HCT116 (cell line): ENCODE data around the gene POU2F3. TPM values are rescaled to one million over a fixed set of nuclear protein-coding genes. Genes with fewer than 3 reads are reported as not detected.

Source experiments
- ATAC-seq: fragments of 200-7000 bp; cut with Tn5 transposase; 2 replicates; pipeline ENCODE4 v1.9.1; 2020; ENCODE audit warnings: mild to moderate bottlenecking, moderate library complexity
- BruUV-seq: library from RNA; stranded (reverse); fragments of 400-500 nt; replicated peaks from 2 replicates; lab custom pipeline; 2021; lab: Mats Ljungman, UMichigan
- CTCF ChIA-PET: fragments of 300-600 bp; sonication (Branson Sonifier 250); formaldehyde crosslinking; loops from one replicate; lab custom pipeline; 2021; ENCODE audit warnings: antibody characterized with exemption; lab: Charles Lee
- POLR2A ChIA-PET: fragments of 300-600, 350-600 bp; sonication (Branson Sonifier 250); formaldehyde crosslinking; loops from one replicate; lab custom pipeline; 2021; ENCODE audit warnings: antibody characterized with exemption; lab: Charles Lee
- RAD21 ChIA-PET, 2 experiments: fragments of 300-600 bp; sonication (Branson Sonifier 250); formaldehyde crosslinking; loops; one replicate each; lab custom pipeline; 2023; ENCODE audit warnings: low total read pairs in 2 of 2; ENCODE audit not compliant: uncharacterized antibody in 2 of 2, unreplicated experiment in 2 of 2, low non-redundant PET in 1 of 2; lab: Charles Lee
- DNase-seq: peaks from one replicate; pipeline ENCODE4 v3.0.0-alpha.2; 2010; ENCODE audit warnings: low read depth, low spot score
- H2AFZ ChIP-seq: fragments of 200-600 bp; shearing (Covaris generic), sonication (generic); 2 replicates; pipeline ENCODE4 v1.6.1; 2017; ENCODE audit warnings: low read depth, mixed run types, mixed read lengths, antibody characterized with exemption, low read length; ENCODE audit not compliant: poor library complexity, severe bottlenecking
- H3K27ac ChIP-seq: 2 replicates; pipeline ENCODE4 v1.5.1; 2012; ENCODE audit warnings: low read depth, low read length
- H3K27me3 ChIP-seq: fragments of 200-600 bp; sonication (generic); 2 replicates; pipeline ENCODE4 v1.6.1; 2016; ENCODE audit warnings: mixed run types, low read length, mixed read lengths; ENCODE audit not compliant: insufficient read depth
- H3K36me3 ChIP-seq, 2 experiments: fragments of 200-500 bp in 1 of 2; fragments of 200-600 bp in 1 of 2; sonication (Bioruptor generic) in 1 of 2; sonication (generic) in 1 of 2; 2 replicates each; pipeline versions ENCODE4 v1.5.1 to v1.6.1; 2014 to 2016; ENCODE audit warnings: low read length in 2 of 2, inconsistent platforms in 1 of 2, mixed read lengths in 1 of 2, mixed run types in 1 of 2; ENCODE audit not compliant: insufficient read depth in 2 of 2, control insufficient read depth in 1 of 2
- H3K4me1 ChIP-seq, 2 experiments: fragments of 200-600 bp in 1 of 2; sonication (generic) in 1 of 2; 2 replicates each; pipeline versions ENCODE4 v1.5.1 to v1.6.1; 2012 to 2017; ENCODE audit warnings: low read length in 2 of 2, inconsistent platforms in 1 of 2, mild to moderate bottlenecking in 1 of 2, mixed read lengths in 1 of 2, mixed run types in 1 of 2, moderate library complexity in 1 of 2; ENCODE audit not compliant: insufficient read depth in 2 of 2, control insufficient read depth in 1 of 2
- H3K4me2 ChIP-seq: fragments of 200-600 bp; sonication (generic); 2 replicates; pipeline ENCODE4 v1.6.1; 2017; ENCODE audit warnings: mixed run types, low read length, mixed read lengths
- H3K4me3 ChIP-seq, 2 experiments: fragments of 200-600 bp in 1 of 2; sonication (generic) in 1 of 2; replicated peaks in 1 of 2; 2 replicates each; pipeline ENCODE4 v1.5.1; 2011 to 2016; ENCODE audit warnings: low read length in 2 of 2, control low read depth in 1 of 2, low read depth in 1 of 2, mild to moderate bottlenecking in 1 of 2, mixed read lengths in 1 of 2, mixed run types in 1 of 2
- H3K79me2 ChIP-seq: fragments of 200-600 bp; sonication (generic); 2 replicates; pipeline ENCODE4 v1.6.1; 2017; ENCODE audit warnings: mild to moderate bottlenecking, mixed run types, low read length, moderate library complexity, mixed read lengths; ENCODE audit not compliant: insufficient read depth
- H3K9ac ChIP-seq: fragments of 200-600 bp; sonication (generic); 2 replicates; pipeline ENCODE4 v1.6.1; 2016; ENCODE audit warnings: low read length, mixed read lengths
- H3K9me2 ChIP-seq: fragments of 200-600 bp; sonication (generic), shearing (Covaris generic); 2 replicates; pipeline ENCODE4 v1.6.1; 2017; ENCODE audit warnings: mixed run types, mild to moderate bottlenecking, moderate library complexity; ENCODE audit not compliant: insufficient read depth
- H3K9me3 ChIP-seq, 2 experiments: fragments of 200-500 bp in 1 of 2; fragments of 200-600 bp in 1 of 2; sonication (Bioruptor generic) in 1 of 2; sonication (generic) in 1 of 2; 2 replicates each; pipeline ENCODE4 v1.6.1; 2014 to 2017; ENCODE audit warnings: low read length in 2 of 2, mixed read lengths in 2 of 2, inconsistent platforms in 1 of 2, low read depth in 1 of 2, mild to moderate bottlenecking in 1 of 2, mixed run types in 1 of 2, moderate library complexity in 1 of 2; ENCODE audit not compliant: control insufficient read depth in 1 of 2, insufficient read depth in 1 of 2
- H4K20me1 ChIP-seq: fragments of 200-600 bp; sonication (generic), shearing (Covaris generic); 2 replicates; pipeline ENCODE4 v1.6.1; 2017; ENCODE audit warnings: mixed run types, mild to moderate bottlenecking, moderate library complexity; ENCODE audit not compliant: insufficient read depth
- CEBPB ChIP-seq: IDR thresholded peaks from 2 replicates; pipeline ENCODE4 v1.6.1; 2012; ENCODE audit warnings: low read depth
- CTCF ChIP-seq, 3 experiments: fragments of 200-600 bp in 1 of 3; sonication (generic) in 1 of 3; IDR thresholded peaks in 2 of 3; conservative IDR thresholded peaks in 1 of 3; 2 replicates each; pipeline ENCODE4 v1.5.1; 2012 to 2017; ENCODE audit warnings: low read depth in 2 of 3, low read length in 2 of 3, antibody characterized with exemption in 1 of 3, borderline replicate concordance in 1 of 3, control low read depth in 1 of 3, mild to moderate bottlenecking in 1 of 3, mixed read lengths in 1 of 3, mixed run types in 1 of 3, moderate library complexity in 1 of 3; ENCODE audit not compliant: insufficient read depth in 1 of 3
- EGR1 ChIP-seq: IDR thresholded peaks from 2 replicates; pipeline ENCODE4 v1.6.1; 2012; ENCODE audit warnings: low read depth
- ELF1 ChIP-seq: IDR thresholded peaks from 2 replicates; pipeline ENCODE4 v1.6.1; 2012; ENCODE audit warnings: low read depth, borderline replicate concordance
- EZH2 ChIP-seq: fragments of 200-600 bp; sonication (generic); IDR thresholded peaks from 2 replicates; pipeline ENCODE4 v1.6.1; 2017; ENCODE audit warnings: antibody characterized with exemption, mixed run types
- FOSL1 ChIP-seq: IDR thresholded peaks from 2 replicates; pipeline ENCODE4 v1.6.1; 2012; ENCODE audit warnings: low read depth
- JUND ChIP-seq: IDR thresholded peaks from 2 replicates; pipeline ENCODE4 v1.6.1; 2012
- MAX ChIP-seq: IDR thresholded peaks from 2 replicates; pipeline ENCODE4 v1.6.1; 2012
- POLR2A ChIP-seq: IDR thresholded peaks from 2 replicates; pipeline ENCODE4 v1.7.0; 2011; ENCODE audit warnings: borderline replicate concordance; ENCODE audit not compliant: insufficient read depth, insufficient read length; ENCODE audit errors: extremely low read depth
- POLR2AphosphoS5 ChIP-seq: IDR thresholded peaks from 2 replicates; pipeline ENCODE4 v1.6.1; 2011; ENCODE audit warnings: mild to moderate bottlenecking, low read depth, low read length, moderate library complexity
- SIN3A ChIP-seq: IDR thresholded peaks from 2 replicates; pipeline ENCODE4 v1.6.1; 2012; ENCODE audit warnings: low read depth
- SP1 ChIP-seq: IDR thresholded peaks from 2 replicates; pipeline ENCODE4 v1.6.1; 2012; ENCODE audit warnings: low read depth
- TCF7L2 ChIP-seq: IDR thresholded peaks from 2 replicates; pipeline ENCODE4 v1.7.0; 2011; ENCODE audit warnings: borderline replicate concordance, inconsistent platforms; ENCODE audit not compliant: insufficient read depth, insufficient read length; ENCODE audit errors: extremely low read depth
- YY1 ChIP-seq: IDR thresholded peaks from 2 replicates; pipeline ENCODE4 v1.6.1; 2011; ENCODE audit warnings: low read length, low read depth, moderate library complexity, mild to moderate bottlenecking; ENCODE audit not compliant: insufficient replicate concordance; ENCODE audit errors: extremely low read depth
- intact Hi-C: fragments of 100-400 bp; cut with micrococcal nuclease; formaldehyde crosslinking; loops from 2 replicates; pipeline ENCODE4 v1.10.0; 2022
- total RNA-seq: library from RNA; stranded (reverse); gene quantifications from one replicate; pipeline ENCODE4 v1.2.1, GENCODE V29; 2021; ENCODE audit not compliant: unreplicated experiment

The POU2F3 gene
- total RNA-seq, 1 experiment from 2014 or later, result 0.15 TPM

DNA sequence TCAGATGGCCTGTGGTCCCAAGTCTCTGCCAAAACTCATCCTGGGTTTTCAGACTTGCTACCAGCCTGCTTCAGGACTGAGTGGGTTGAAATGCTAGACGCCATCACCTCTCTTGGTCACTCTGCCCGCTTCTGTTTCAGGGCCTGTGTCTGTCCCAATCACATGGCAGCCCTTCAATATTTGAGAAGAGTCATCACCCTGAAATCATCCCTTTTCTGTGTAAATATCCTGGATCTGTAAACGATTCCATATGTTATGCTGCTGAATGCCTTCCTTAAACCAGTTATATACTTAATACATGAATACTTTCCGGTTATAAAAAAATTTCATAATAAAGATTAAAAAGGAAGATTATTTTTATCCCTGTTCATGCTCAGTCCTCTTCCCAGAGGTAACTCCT lies 45.3 kb downstream of the POU2F3 start:
- no peaks in the 10 kb centered on the region for H3K9me2 ChIP-seq
- H3K27me3 ChIP-seq, result 0 out of 2 replicates have a peak, but pooled peaks cover 10% of the 10 kb centered on the region
- no peak overlapping the region for H2AFZ ChIP-seq
- no peaks in the 10 kb centered on the region; a peak in 1 of 4 replicates for H3K4me1 ChIP-seq
- ATAC-seq (no peak), DNase-seq (no peak)
- no TSS peak for BruUV-seq
- TF ChIP-seq MAX (no peak), POLR2A (no peak), JUND (no peak), EGR1 (no peak), ELF1 (no peak), FOSL1 (no peak), CTCF (IDR thresholded peaks at IDR 0.05 in 2 of 3, conservative IDR thresholded peaks at IDR 0.05 in 1 of 3; ENCODE audit: borderline replicate concordance in 1 of 3, insufficient read depth in 1 of 3, low read depth in 2 of 3, low read length in 2 of 3) (no peak), TCF7L2 (no peak), YY1 (no peak), SIN3A (no peak), EZH2 (no peak), SP1 (no peak), POLR2AphosphoS5 (no peak), CEBPB (no peak)
- H3K27ac ChIP-seq, result no peak overlapping the region
- ChIA-PET RAD21 (no interaction called here), CTCF (no interaction called here), POLR2A (no interaction called here)
- H3K4me3 ChIP-seq, result no peak overlapping the region
- no peak overlapping the region for H3K4me2 ChIP-seq
- no peaks in the 10 kb centered on the region for H3K36me3 ChIP-seq
- no peaks in the 10 kb centered on the region for H3K9me3 ChIP-seq
- intact Hi-C loops, result no loop called here
- H4K20me1 ChIP-seq, result no peaks in the 10 kb centered on the region
- H3K79me2 ChIP-seq, result no peaks in the 10 kb centered on the region
- no peak overlapping the region for H3K9ac ChIP-seq
